ENCODE results near the gene FBF1. TPM values are rescaled to one million over a fixed set of nuclear protein-coding genes. Genes with fewer than 3 reads are reported as not detected.

FBF1 gene
- total RNA-seq, 1 experiment from 2014 or later = 22.8 TPM

DNA sequence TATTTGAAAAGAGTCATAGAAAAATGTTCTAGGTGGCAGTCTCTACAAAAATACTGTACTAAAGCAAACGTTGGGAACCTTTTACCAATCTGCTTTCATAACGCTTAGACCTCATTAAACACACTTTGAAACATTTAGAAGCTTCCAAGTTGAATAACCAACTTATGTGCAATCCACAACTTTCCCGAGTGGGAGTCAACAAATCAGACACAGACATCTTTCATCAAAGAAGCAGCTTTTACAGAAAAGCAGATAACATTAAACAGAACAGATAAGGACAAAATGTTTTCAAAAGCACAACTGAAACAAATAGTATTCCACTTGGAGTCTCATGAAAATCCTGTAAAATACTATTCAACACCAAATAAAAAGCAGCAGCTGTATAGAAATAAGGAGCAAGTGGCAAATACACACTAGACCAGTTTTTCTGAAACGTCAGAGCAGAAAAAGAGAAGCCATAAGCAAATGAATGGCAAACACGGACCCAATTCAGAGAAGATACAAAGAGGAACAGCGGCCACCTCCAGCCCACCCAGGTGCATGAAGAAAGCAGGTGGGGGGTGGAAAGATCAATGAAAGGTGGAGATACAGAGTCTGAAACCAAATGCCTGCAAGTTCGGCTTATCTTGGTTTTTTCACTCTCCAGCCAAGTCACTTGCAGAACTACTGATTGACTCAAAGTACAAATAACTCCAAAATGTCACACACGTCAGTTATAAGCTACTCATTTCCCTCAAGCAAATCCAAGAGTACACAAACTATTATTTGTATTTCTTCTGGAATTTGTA is 18.4 kb upstream of the FBF1 start (continued):
- TF ChIP-seq EZH2 (IDR thresholded peaks at IDR 0.05) = no peak
- TF ChIP-seq, protein P1, sequence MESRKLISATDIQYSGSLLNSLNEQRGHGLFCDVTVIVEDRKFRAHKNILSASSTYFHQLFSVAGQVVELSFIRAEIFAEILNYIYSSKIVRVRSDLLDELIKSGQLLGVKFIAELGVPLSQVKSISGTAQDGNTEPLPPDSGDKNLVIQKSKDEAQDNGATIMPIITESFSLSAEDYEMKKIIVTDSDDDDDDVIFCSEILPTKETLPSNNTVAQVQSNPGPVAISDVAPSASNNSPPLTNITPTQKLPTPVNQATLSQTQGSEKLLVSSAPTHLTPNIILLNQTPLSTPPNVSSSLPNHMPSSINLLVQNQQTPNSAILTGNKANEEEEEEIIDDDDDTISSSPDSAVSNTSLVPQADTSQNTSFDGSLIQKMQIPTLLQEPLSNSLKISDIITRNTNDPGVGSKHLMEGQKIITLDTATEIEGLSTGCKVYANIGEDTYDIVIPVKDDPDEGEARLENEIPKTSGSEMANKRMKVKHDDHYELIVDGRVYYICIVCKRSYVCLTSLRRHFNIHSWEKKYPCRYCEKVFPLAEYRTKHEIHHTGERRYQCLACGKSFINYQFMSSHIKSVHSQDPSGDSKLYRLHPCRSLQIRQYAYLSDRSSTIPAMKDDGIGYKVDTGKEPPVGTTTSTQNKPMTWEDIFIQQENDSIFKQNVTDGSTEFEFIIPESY (IDR thresholded peaks at IDR 0.05; ENCODE audit: extremely low read depth, insufficient replicate concordance, low read length) = no peak
- no peak for TF ChIP-seq POLR2AphosphoS5 (IDR thresholded peaks at IDR 0.05; ENCODE audit: low read depth, low read length)
- TF ChIP-seq YY1 (IDR thresholded peaks at IDR 0.05; ENCODE audit: extremely low read depth, insufficient replicate concordance, low read depth, low read length) = no peak

DNA sequence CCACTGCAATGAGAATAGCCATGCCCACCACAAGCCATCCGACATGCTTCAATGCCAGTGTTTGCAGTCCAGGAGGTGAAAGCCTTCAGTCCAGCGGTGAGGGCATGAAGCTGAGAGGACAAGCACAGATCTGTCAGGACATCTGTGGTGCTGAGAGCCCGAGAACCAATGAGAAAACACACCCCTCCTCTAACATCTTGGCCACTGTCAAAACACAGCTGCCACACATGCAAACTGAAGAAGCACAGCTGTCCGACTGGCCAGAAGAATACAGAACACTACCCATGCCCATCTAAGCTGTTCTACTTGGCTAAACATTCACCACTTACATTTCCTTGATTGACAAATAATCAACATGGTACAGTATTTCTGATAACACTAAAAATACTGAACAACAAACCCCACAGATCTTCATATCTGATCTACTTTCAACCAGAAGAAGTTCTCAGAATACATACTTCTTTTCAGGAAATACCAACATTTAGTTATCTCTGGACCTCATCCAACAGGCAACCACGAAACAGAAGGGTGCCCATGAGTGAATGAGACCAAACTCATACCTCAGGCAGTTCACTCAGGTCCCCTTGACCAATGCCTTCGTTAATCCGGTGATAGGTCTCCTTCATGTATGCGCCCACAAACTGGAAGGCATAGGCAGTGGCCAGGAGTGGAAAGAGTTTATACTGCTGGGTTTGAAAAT is 10.2 kb upstream of the FBF1 start:
- Histone ChIP-seq H3K9me2 (ENCODE audit: insufficient read depth) (no peaks in the 10 kb centered on the region), H3K4me1 (ENCODE audit: control insufficient read depth in 1 of 2, insufficient read depth in 2 of 2, low read length in 2 of 2) (no peaks in the 10 kb centered on the region), H2AFZ (ENCODE audit: low read depth, low read length, poor library complexity, severe bottlenecking) (no peak overlapping the region), H3K4me2 (ENCODE audit: low read length) (no peak overlapping the region), H3K27ac (ENCODE audit: low read depth, low read length) (no peak overlapping the region), H3K9ac (ENCODE audit: low read length) (no peak overlapping the region), H3K79me2 (ENCODE audit: insufficient read depth, low read length) (no peaks in the 10 kb centered on the region), H3K36me3 (ENCODE audit: control insufficient read depth in 1 of 2, insufficient read depth in 2 of 2, low read length in 2 of 2) (peaks cover 39 to 48% of the 10 kb centered on the region in 2 experiments; a peak in 3 of 4 replicates), H3K9me3 (ENCODE audit: control insufficient read depth in 1 of 2, insufficient read depth in 1 of 2, low read depth in 1 of 2, low read length in 2 of 2) (no peaks in the 10 kb centered on the region), H3K27me3 (ENCODE audit: insufficient read depth, low read length) (no peaks in the 10 kb centered on the region), H3K4me3 (replicated peaks in 1 of 2; ENCODE audit: low read depth in 1 of 2, low read length in 2 of 2) (no peak overlapping the region), H4K20me1 (ENCODE audit: insufficient read depth) (no peaks in the 10 kb centered on the region)
- ATAC-seq (no peak), DNase-seq (ENCODE audit: low read depth, low spot score) (no peak)
- TF ChIP-seq CEBPB (IDR thresholded peaks at IDR 0.05; ENCODE audit: low read depth) (no peak), POLR2A (IDR thresholded peaks at IDR 0.05; ENCODE audit: borderline replicate concordance, extremely low read depth, insufficient read depth, insufficient read length) (no peak)
- TF ChIP-seq, protein P2, sequence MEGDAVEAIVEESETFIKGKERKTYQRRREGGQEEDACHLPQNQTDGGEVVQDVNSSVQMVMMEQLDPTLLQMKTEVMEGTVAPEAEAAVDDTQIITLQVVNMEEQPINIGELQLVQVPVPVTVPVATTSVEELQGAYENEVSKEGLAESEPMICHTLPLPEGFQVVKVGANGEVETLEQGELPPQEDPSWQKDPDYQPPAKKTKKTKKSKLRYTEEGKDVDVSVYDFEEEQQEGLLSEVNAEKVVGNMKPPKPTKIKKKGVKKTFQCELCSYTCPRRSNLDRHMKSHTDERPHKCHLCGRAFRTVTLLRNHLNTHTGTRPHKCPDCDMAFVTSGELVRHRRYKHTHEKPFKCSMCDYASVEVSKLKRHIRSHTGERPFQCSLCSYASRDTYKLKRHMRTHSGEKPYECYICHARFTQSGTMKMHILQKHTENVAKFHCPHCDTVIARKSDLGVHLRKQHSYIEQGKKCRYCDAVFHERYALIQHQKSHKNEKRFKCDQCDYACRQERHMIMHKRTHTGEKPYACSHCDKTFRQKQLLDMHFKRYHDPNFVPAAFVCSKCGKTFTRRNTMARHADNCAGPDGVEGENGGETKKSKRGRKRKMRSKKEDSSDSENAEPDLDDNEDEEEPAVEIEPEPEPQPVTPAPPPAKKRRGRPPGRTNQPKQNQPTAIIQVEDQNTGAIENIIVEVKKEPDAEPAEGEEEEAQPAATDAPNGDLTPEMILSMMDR (IDR thresholded peaks at IDR 0.05 in 2 of 3, conservative IDR thresholded peaks at IDR 0.05 in 1 of 3; ENCODE audit: borderline replicate concordance in 1 of 3, insufficient read depth in 1 of 3, low read depth in 2 of 3, low read length in 2 of 3) = no peak
- ChIA-PET CTCF (no interaction called here), POLR2A (no interaction called here), RAD21 (ENCODE audit: low non-redundant PET in 1 of 2, low total read pairs in 2 of 2, uncharacterized antibody in 2 of 2, unreplicated experiment in 2 of 2) (no interaction called here)
- intact Hi-C loops (cut with micrococcal nuclease) = no loop called here
- BruUV-seq (replicated peaks) = no TSS peak

All from HCT116 (cell line).